GM12878 (cell line): Measurements from ENCODE around the gene ARL2. TPM values are rescaled to one million over a fixed set of nuclear protein-coding genes. Genes with fewer than 3 reads are reported as not detected.

ENCODE experiments used
- ATAC-seq: fragments of 200-7000 bp; cut with Tn5 transposase; 3 replicates; pipeline ENCODE4 v1.9.1; 2020; ENCODE audit warnings: mild to moderate bottlenecking, moderate library complexity
- BruUV-seq: library from RNA; stranded (reverse); fragments of 400-500 nt; replicated peaks from 2 replicates; lab custom pipeline; 2021; lab: Mats Ljungman, UMichigan
- CTCF ChIA-PET: fragments of 300-600 bp; sonication (Branson Sonifier 250); formaldehyde crosslinking; extraction: SDS; loops from one replicate; lab custom pipeline; 2021; ENCODE audit warnings: inconsistent platforms; lab: Yijun Ruan, JAX
- POLR2A ChIA-PET: fragments of 350-600 bp; formaldehyde crosslinking; extraction: SDS; loops from one replicate; lab custom pipeline; 2021; ENCODE audit warnings: inconsistent platforms; lab: Charles Lee
- RAD21 ChIA-PET: fragments of 300-600 bp; sonication (Branson Sonifier 250); formaldehyde crosslinking; loops from one replicate; lab custom pipeline; 2023; ENCODE audit warnings: antibody characterized with exemption; ENCODE audit not compliant: unreplicated experiment; lab: Charles Lee
- SMC1A ChIA-PET: fragments of 300-600 bp; sonication (Branson Sonifier 250); formaldehyde crosslinking; loops from one replicate; lab custom pipeline; 2023; ENCODE audit not compliant: unreplicated experiment, uncharacterized antibody; lab: Charles Lee
- DNase-seq: peaks from one replicate; pipeline ENCODE4 v3.0.0-alpha.2; 2011; ENCODE audit warnings: low read depth, low spot score
- FAIRE-seq: peaks from 3 replicates; lab custom pipeline; 2011; peaks lifted over from hg19 to GRCh38; lab: Jason Lieb, UNC
- H2AFZ ChIP-seq: 2 replicates; pipeline ENCODE4 v1.6.0; 2011; ENCODE audit warnings: low read depth, low read length, control low read depth; ENCODE audit not compliant: control insufficient read depth
- H3K27ac ChIP-seq: 2 replicates; pipeline ENCODE4 v1.5.1; 2011; ENCODE audit warnings: control low read depth; ENCODE audit not compliant: control insufficient read depth, insufficient read depth
- H3K27me3 ChIP-seq, 2 experiments: replicated peaks in 1 of 2; 2 replicates each; pipeline versions ENCODE4 v1.6.0 to v1.6.1; 2011; ENCODE audit warnings: low read length in 1 of 2; ENCODE audit not compliant: control insufficient read depth in 2 of 2, insufficient read depth in 2 of 2
- H3K36me3 ChIP-seq, 2 experiments: 2 replicates each; pipeline ENCODE4 v1.5.1; 2011; ENCODE audit warnings: low read length in 1 of 2; ENCODE audit not compliant: control insufficient read depth in 2 of 2, insufficient read depth in 2 of 2
- H3K4me1 ChIP-seq: 2 replicates; pipeline ENCODE4 v1.6.1; 2011; ENCODE audit warnings: mild to moderate bottlenecking, low read length, moderate library complexity, mixed read lengths; ENCODE audit not compliant: control insufficient read depth, insufficient read depth
- H3K4me2 ChIP-seq: 2 replicates; pipeline ENCODE4 v1.6.0; 2011; ENCODE audit warnings: control low read depth; ENCODE audit not compliant: control insufficient read depth, insufficient read depth
- H3K4me3 ChIP-seq: fragments of 200-600 bp; sonication (generic); 2 replicates; pipeline ENCODE4 v1.5.1; 2016
- H3K79me2 ChIP-seq: 2 replicates; pipeline ENCODE4 v1.6.0; 2011; ENCODE audit warnings: low read length; ENCODE audit not compliant: control insufficient read depth, insufficient read depth
- H3K9ac ChIP-seq: 2 replicates; pipeline ENCODE4 v1.8.0; 2011; ENCODE audit warnings: low read length, control low read depth, mixed read lengths; ENCODE audit not compliant: control insufficient read depth, insufficient read depth
- H3K9me3 ChIP-seq: replicated peaks from 3 replicates; pipeline ENCODE4 v1.5.1; 2011; ENCODE audit warnings: mild to moderate bottlenecking, low read length; ENCODE audit not compliant: control insufficient read depth, insufficient read depth
- H4K20me1 ChIP-seq: 2 replicates; pipeline ENCODE4 v1.6.0; 2011; ENCODE audit not compliant: control insufficient read depth, insufficient read depth
- CBX3 ChIP-seq: fragments of 200-600 bp; sonication (generic); IDR thresholded peaks from 2 replicates; pipeline ENCODE4 v1.6.1; 2016; ENCODE audit warnings: low read depth, borderline replicate concordance
- CHD4 ChIP-seq: fragments of 200-600 bp; sonication (generic); IDR thresholded peaks from 2 replicates; pipeline ENCODE4 v1.6.1; 2016; ENCODE audit warnings: mild to moderate bottlenecking
- ETV6 ChIP-seq, 2 experiments: fragments of 450-650 bp in 1 of 2; IDR thresholded peaks in 1 of 2; conservative IDR thresholded peaks in 1 of 2; 2 replicates each; pipeline ENCODE4 v1.6.1; 2014; ENCODE audit warnings: antibody characterized with exemption in 1 of 2, borderline replicate concordance in 1 of 2, low read depth in 1 of 2, mild to moderate bottlenecking in 1 of 2, moderate library complexity in 1 of 2
- IKZF1 ChIP-seq: fragments of 450-650 bp; conservative IDR thresholded peaks from 2 replicates; pipeline ENCODE4 v1.6.1; 2017; ENCODE audit warnings: antibody characterized with exemption, mild to moderate bottlenecking
- MTA3 ChIP-seq: IDR thresholded peaks from 2 replicates; pipeline ENCODE4 v1.6.1; 2012; ENCODE audit warnings: low read length, inconsistent platforms, borderline replicate concordance
- MYB ChIP-seq: fragments of 150-350 bp; IDR thresholded peaks from 2 replicates; pipeline ENCODE4 v1.6.1; 2014; ENCODE audit warnings: mild to moderate bottlenecking, low read depth, low read length, borderline replicate concordance
- SMAD5 ChIP-seq: IDR thresholded peaks from 2 replicates; pipeline ENCODE4 v1.6.1; 2016; ENCODE audit warnings: antibody characterized with exemption, low read depth
- SPI1 ChIP-seq: IDR thresholded peaks from 2 replicates; pipeline ENCODE4 v1.6.1; 2011; ENCODE audit warnings: low read depth, mild to moderate bottlenecking, low read length, moderate library complexity, borderline replicate concordance; ENCODE audit not compliant: insufficient read depth
- TARDBP ChIP-seq: IDR thresholded peaks from 2 replicates; pipeline ENCODE4 v1.6.1; 2016; ENCODE audit warnings: borderline replicate concordance
- TCF12 ChIP-seq: IDR thresholded peaks from 2 replicates; pipeline ENCODE4 v1.6.1; 2011; ENCODE audit warnings: low read depth, mild to moderate bottlenecking, low read length
- ZBTB33 ChIP-seq: fragments of 450-650 bp; IDR thresholded peaks from 2 replicates; pipeline ENCODE4 v1.6.1; 2017; ENCODE audit warnings: mild to moderate bottlenecking
- WGBS: methylation state at CpG from one replicate; pipeline ENCODE4 v1.1.6; 2016; ENCODE audit warnings: low lambda C conversion rate; ENCODE audit not compliant: insufficient replicate concordance, insufficient coverage; ENCODE audit errors: missing lambda C conversion rate; 5-methylcytosine and 5-hydroxymethylcytosine counted together
- in situ Hi-C: fragments of 300-500 bp; cut with MboI; formaldehyde crosslinking; loops from 9 replicates; pipeline ENCODE4 v1.14.3; 2018; ENCODE audit warnings: mixed read lengths
- intact Hi-C: fragments of 100-400 bp; cut with micrococcal nuclease; formaldehyde crosslinking; loops from one replicate; pipeline ENCODE4 v1.14.2; 2022; ENCODE audit not compliant: unreplicated experiment
- polyA plus RNA-seq, 11 experiments: library from polyadenylated mRNA; depleted of rRNA in 4 of 11; unstranded in 6 of 11; stranded (reverse) in 5 of 11; fragments of >200 nt; fragmentation: Nextera tagmentation in 4 of 11; fragmentation: Illumina TruSeq in 1 of 11; extraction: Ambion mirVana in 4 of 11; extraction: Trizol in 1 of 11; gene quantifications; 1 replicate in 1 of 11; 2 replicates in 10 of 11; pipeline versions ENCODE4 v1.2.1 to v1.2.3, GENCODE V29; 2011 to 2016; ENCODE audit warnings: inconsistent platforms in 2 of 11, missing spikeins in 2 of 11, low read depth in 1 of 11
- total RNA-seq, 4 experiments: library from RNA; depleted of rRNA in 3 of 4; stranded (reverse); fragments of >200 nt in 3 of 4; fragmentation: Illumina TruSeq in 1 of 4; extraction: Trizol in 1 of 4; gene quantifications; 2 replicates each; pipeline versions ENCODE4 v1.2.1 to v1.2.3, GENCODE V29; 2013 to 2021
- TF ChIP-seq, protein P1 (sequence below): fragments of 450-650 bp; IDR thresholded peaks from 2 replicates; pipeline ENCODE4 v1.6.1; 2017; ENCODE audit warnings: borderline replicate concordance

Gene ARL2
- total and polyA plus RNA-seq, 10 of the 15 experiments (the other 5 are each of a cell fraction or from before 2014, with no cell fraction given): 4.1 to 138 (median 73.4) TPM

DNA sequence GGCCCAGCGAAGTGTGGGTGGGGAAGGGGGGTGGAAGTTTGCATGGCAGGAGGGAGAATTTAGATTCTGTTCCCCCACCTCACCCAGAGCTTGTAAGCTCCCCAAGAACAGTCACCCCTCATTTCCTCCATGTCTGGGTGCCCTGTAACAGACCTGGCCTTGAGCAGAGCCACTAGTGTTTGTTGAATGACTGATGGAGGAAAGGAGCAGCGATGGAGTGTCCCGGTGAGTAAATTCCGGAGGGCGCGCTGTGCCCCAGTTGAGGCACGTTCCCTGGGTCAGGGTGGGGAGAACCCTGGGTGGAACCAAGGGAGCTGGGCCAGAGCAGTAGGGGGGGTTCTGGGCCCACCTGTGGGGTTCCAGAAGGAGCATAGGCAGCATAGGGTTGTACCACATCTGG is 43.6 kb downstream of the ARL2 start:
- POLR2A ChIA-PET: no interaction called here
- Histone ChIP-seq H3K9ac (no peak overlapping the region), H3K36me3 (no peaks in the 10 kb centered on the region), H3K4me2 (no peak overlapping the region), H3K4me3 (no peak overlapping the region), H3K4me1 (peaks cover 50% of the 10 kb centered on the region), H3K27ac (no peak overlapping the region), H3K27me3 (no peaks in the 10 kb centered on the region), H4K20me1 (no peaks in the 10 kb centered on the region), H3K9me3 (no peaks in the 10 kb centered on the region), H3K79me2 (no peaks in the 10 kb centered on the region)
- in situ Hi-C loops (no loop called here), intact Hi-C loops (no loop called here)
- RAD21 ChIA-PET: no interaction called here
- no peak for FAIRE-seq
- 74% methylated on average over 7 of the region's 7 CpGs for whole genome bisulfite sequencing
- no peak for ATAC-seq
- SMC1A ChIA-PET: interaction anchor here (1.1 kb wide), 1 partner anchor 23 kb away, joined by 3 read pairs; no protein-coding TSS in a partner anchor
- DNase-seq: no peak
- TF ChIP-seq IKZF1 (no peak), SMAD5 (no peak), TARDBP (no peak), MTA3 (no peak), ZBTB33 (no peak), ETV6 (conservative IDR thresholded peaks at IDR 0.05 in 1 of 2, IDR thresholded peaks at IDR 0.05 in 1 of 2; ENCODE audit: borderline replicate concordance in 1 of 2, low read depth in 1 of 2) (no peak), MYB (no peak), SPI1 (no peak), CHD4 (no peak), TCF12 (no peak), CBX3 (no peak)
- TF ChIP-seq, protein P1, sequence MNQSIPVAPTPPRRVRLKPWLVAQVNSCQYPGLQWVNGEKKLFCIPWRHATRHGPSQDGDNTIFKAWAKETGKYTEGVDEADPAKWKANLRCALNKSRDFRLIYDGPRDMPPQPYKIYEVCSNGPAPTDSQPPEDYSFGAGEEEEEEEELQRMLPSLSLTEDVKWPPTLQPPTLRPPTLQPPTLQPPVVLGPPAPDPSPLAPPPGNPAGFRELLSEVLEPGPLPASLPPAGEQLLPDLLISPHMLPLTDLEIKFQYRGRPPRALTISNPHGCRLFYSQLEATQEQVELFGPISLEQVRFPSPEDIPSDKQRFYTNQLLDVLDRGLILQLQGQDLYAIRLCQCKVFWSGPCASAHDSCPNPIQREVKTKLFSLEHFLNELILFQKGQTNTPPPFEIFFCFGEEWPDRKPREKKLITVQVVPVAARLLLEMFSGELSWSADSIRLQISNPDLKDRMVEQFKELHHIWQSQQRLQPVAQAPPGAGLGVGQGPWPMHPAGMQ: no peak
- TF ChIP-seq, all 136 proteins: peak for 0
- H2AFZ ChIP-seq: no peak overlapping the region
- CTCF ChIA-PET: interaction anchor here (1.0 kb wide), 1 partner anchor 21 kb away, joined by 3 read pairs; no protein-coding TSS in a partner anchor
- no TSS peak for BruUV-seq
